H1 (cell line): ENCODE results near the gene RBM47. TPM values are rescaled to one million over a fixed set of nuclear protein-coding genes. Genes with fewer than 3 reads are reported as not detected.
"Not testable (repeated sequence)": the region's sequence is repeated elsewhere in the genome, so short reads cannot be mapped to it uniquely, and the experiment has no call there.

Experiments
- CTCF ChIA-PET: fragments of 300-600 bp; sonication (Branson Sonifier 250); formaldehyde crosslinking; loops from one replicate; lab custom pipeline; 2021; ENCODE audit not compliant: partially characterized antibody; lab: Charles Lee
- POLR2A ChIA-PET: fragments of 300-600 bp; sonication (Branson Sonifier 250); formaldehyde crosslinking; loops from one replicate; lab custom pipeline; 2021; ENCODE audit warnings: inconsistent platforms; ENCODE audit not compliant: partially characterized antibody; lab: Charles Lee
- DNase-seq, 2 experiments: peaks; one replicate each; pipeline versions ENCODE4 v3.0.0 to v3.0.0-alpha.2; 2010 to 2022; ENCODE audit warnings: low spot score in 2 of 2, low read depth in 1 of 2, mixed read lengths in 1 of 2
- FAIRE-seq: peaks from 2 replicates; lab custom pipeline; 2011; peaks lifted over from hg19 to GRCh38; lab: Jason Lieb, UNC
- H2AFZ ChIP-seq: 2 replicates; pipeline ENCODE4 v1.8.1; 2012; ENCODE audit warnings: low read length, inconsistent platforms
- H2AK5ac ChIP-seq: 2 replicates; pipeline ENCODE4 v1.6.1; 2013; ENCODE audit warnings: low read depth, low read length
- H2BK120ac ChIP-seq: replicated peaks from 2 replicates; pipeline ENCODE3; 2013; ENCODE audit warnings: low read depth, low read length, inconsistent platforms
- H2BK12ac ChIP-seq: 2 replicates; pipeline ENCODE4 v1.6.1; 2013; ENCODE audit warnings: low read depth, low read length
- H2BK15ac ChIP-seq: 2 replicates; pipeline ENCODE4 v1.6.1; 2013; ENCODE audit warnings: low read length
- H2BK20ac ChIP-seq: 2 replicates; pipeline ENCODE4 v1.6.1; 2013; ENCODE audit warnings: low read length
- H2BK5ac ChIP-seq: 2 replicates; pipeline ENCODE4 v1.6.1; 2013; ENCODE audit warnings: low read depth, low read length
- H3K14ac ChIP-seq: 2 replicates; pipeline ENCODE4 v1.6.1; 2013; ENCODE audit warnings: inconsistent platforms; ENCODE audit not compliant: insufficient read length
- H3K18ac ChIP-seq: 2 replicates; pipeline ENCODE4 v1.6.1; 2013; ENCODE audit warnings: low read length; ENCODE audit errors: extremely low read depth
- H3K23ac ChIP-seq: 2 replicates; pipeline ENCODE4 v1.6.1; 2013; ENCODE audit warnings: inconsistent platforms; ENCODE audit not compliant: insufficient read length
- H3K23me2 ChIP-seq: 2 replicates; pipeline ENCODE4 v1.6.1; 2013; ENCODE audit warnings: low read depth, low read length
- H3K27ac ChIP-seq: 2 replicates; pipeline ENCODE4 v1.6.1; 2011; ENCODE audit warnings: low read depth, low read length, inconsistent platforms
- H3K27me3 ChIP-seq, 4 experiments: replicated peaks in 1 of 4; 1 replicate in 1 of 4; 2 replicates in 3 of 4; pipeline versions ENCODE4 v1.6.1 to v1.8.1; 2011 to 2013; ENCODE audit warnings: low read length in 3 of 4, mild to moderate bottlenecking in 3 of 4, inconsistent platforms in 2 of 4, mixed read lengths in 2 of 4, moderate library complexity in 1 of 4; ENCODE audit not compliant: control insufficient read depth in 3 of 4, insufficient read depth in 3 of 4; ENCODE audit errors: extremely low read depth in 1 of 4
- H3K36me3 ChIP-seq, 4 experiments: 2 replicates each; pipeline versions ENCODE4 v1.6.1 to v1.8.1; 2011 to 2013; ENCODE audit warnings: mild to moderate bottlenecking in 4 of 4, low read length in 3 of 4, moderate library complexity in 2 of 4, control low read depth in 1 of 4, inconsistent platforms in 1 of 4; ENCODE audit not compliant: insufficient read depth in 4 of 4, control insufficient read depth in 2 of 4
- H3K4ac ChIP-seq: replicated peaks from 2 replicates; pipeline ENCODE3; 2013; ENCODE audit warnings: low read length, low read depth, mixed read lengths, inconsistent platforms; ENCODE audit not compliant: insufficient read length
- H3K4me1 ChIP-seq, 4 experiments: replicated peaks in 1 of 4; 1 replicate in 1 of 4; 2 replicates in 3 of 4; pipeline versions ENCODE4 v1.6.1 to v1.8.1; 2011 to 2013; ENCODE audit warnings: low read length in 3 of 4, inconsistent platforms in 2 of 4, mixed read lengths in 1 of 4; ENCODE audit not compliant: insufficient read depth in 4 of 4, control insufficient read depth in 3 of 4
- H3K4me2 ChIP-seq, 2 experiments: 2 replicates each; pipeline versions ENCODE4 v1.6.1 to v1.8.1; 2011 to 2013; ENCODE audit warnings: low read depth in 2 of 2, low read length in 2 of 2, control low read depth in 1 of 2, inconsistent platforms in 1 of 2, mild to moderate bottlenecking in 1 of 2; ENCODE audit not compliant: insufficient read depth in 1 of 2
- H3K4me3 ChIP-seq, 4 experiments: fragments of 200-600, 300-600 bp in 1 of 4; sonication (generic), shearing (Covaris generic), sonication (Bioruptor Twin) in 1 of 4; 2 replicates each; pipeline versions ENCODE4 v1.5.1 to v1.8.1; 2011 to 2016; ENCODE audit warnings: low read length in 4 of 4, low read depth in 3 of 4, control low read depth in 2 of 4, inconsistent platforms in 2 of 4, mild to moderate bottlenecking in 2 of 4, mixed read lengths in 1 of 4, moderate library complexity in 1 of 4; ENCODE audit not compliant: insufficient read depth in 2 of 4; ENCODE audit errors: extremely low read depth in 1 of 4
- H3K56ac ChIP-seq: replicated peaks from 2 replicates; pipeline ENCODE3; 2013; ENCODE audit warnings: low read depth, mild to moderate bottlenecking, mixed read lengths, low read length, inconsistent platforms; ENCODE audit not compliant: insufficient read length
- H3K79me1 ChIP-seq: 2 replicates; pipeline ENCODE4 v1.6.1; 2013; ENCODE audit warnings: low read depth, low read length, control low read depth
- H3K79me2 ChIP-seq, 2 experiments: 2 replicates each; pipeline versions ENCODE4 v1.6.1 to v1.8.1; 2012 to 2013; ENCODE audit warnings: low read length in 2 of 2, mild to moderate bottlenecking in 2 of 2, inconsistent platforms in 1 of 2; ENCODE audit not compliant: insufficient read depth in 2 of 2, control insufficient read depth in 1 of 2
- H3K9ac ChIP-seq, 4 experiments: replicated peaks in 1 of 4; 1 replicate in 1 of 4; 2 replicates in 3 of 4; pipeline versions ENCODE4 v1.6.1 to v1.8.1; 2011 to 2013; ENCODE audit warnings: low read depth in 3 of 4, low read length in 3 of 4, control low read depth in 2 of 4, mild to moderate bottlenecking in 2 of 4, moderate library complexity in 2 of 4, inconsistent platforms in 1 of 4; ENCODE audit errors: extremely low read depth in 1 of 4
- H3K9me3 ChIP-seq, 2 experiments: 2 replicates each; pipeline versions ENCODE4 v1.6.1 to v1.8.1; 2012 to 2013; ENCODE audit warnings: mild to moderate bottlenecking in 2 of 2, moderate library complexity in 2 of 2, control low read depth in 1 of 2, inconsistent platforms in 1 of 2, low read depth in 1 of 2, low read length in 1 of 2, mixed read lengths in 1 of 2; ENCODE audit not compliant: insufficient read depth in 2 of 2
- H4K20me1 ChIP-seq, 2 experiments: replicated peaks in 1 of 2; 2 replicates each; pipeline versions ENCODE3 to v1.8.1; 2011 to 2013; ENCODE audit warnings: inconsistent platforms in 2 of 2, low read length in 2 of 2, mild to moderate bottlenecking in 1 of 2; ENCODE audit not compliant: insufficient read depth in 2 of 2, control insufficient read depth in 1 of 2
- H4K5ac ChIP-seq: 2 replicates; pipeline ENCODE4 v1.6.1; 2013; ENCODE audit warnings: low read length, low read depth, mixed read lengths, inconsistent platforms; ENCODE audit not compliant: insufficient read length
- H4K8ac ChIP-seq: 2 replicates; pipeline ENCODE4 v1.8.0; 2013; ENCODE audit warnings: mild to moderate bottlenecking, moderate library complexity, low read length, inconsistent platforms; ENCODE audit not compliant: insufficient read depth; ENCODE audit errors: extremely low read depth
- H4K91ac ChIP-seq: replicated peaks from 2 replicates; pipeline ENCODE3; 2013; ENCODE audit warnings: low read length, mixed read lengths, inconsistent platforms; ENCODE audit not compliant: insufficient read length
- WGBS, 2 experiments: shearing (Covaris generic) in 1 of 2; methylation state at CpG; one replicate each; pipeline versions ENCODE4 v1.1.6 to v1.1.7; 2013 to 2015; ENCODE audit warnings: low lambda C conversion rate in 2 of 2, mixed read lengths in 2 of 2, inconsistent platforms in 1 of 2, low coverage in 1 of 2, missing lambda C conversion rate in 1 of 2; ENCODE audit not compliant: insufficient replicate concordance in 2 of 2, insufficient coverage in 1 of 2, insufficient read length in 1 of 2; ENCODE audit errors: extremely low coverage in 1 of 2, missing lambda C conversion rate in 1 of 2; 5-methylcytosine and 5-hydroxymethylcytosine counted together
- polyA plus RNA-seq, 7 experiments: library from polyadenylated mRNA; depleted of rRNA in 3 of 7; stranded (reverse) in 5 of 7; unstranded in 2 of 7; fragments of >200 nt in 5 of 7; fragments of 200-250 nt in 2 of 7; gene quantifications; 1 replicate in 5 of 7; 2 replicates in 1 of 7; 4 replicates in 1 of 7; pipeline versions ENCODE4 v1.2.1 to v1.2.3, GENCODE V29; 2011 to 2013; ENCODE audit warnings: missing spikeins in 2 of 7, mixed read lengths in 2 of 7
- total RNA-seq: library from RNA; stranded (reverse); fragmentation: NEBNext Ultra II Directional; extraction: Animal tissue kit (Norgen Biotek cat#: 25700); gene quantifications from 2 replicates; pipeline ENCODE4 v1.2.1, GENCODE V29; 2021

Gene RBM47
- total and polyA plus RNA-seq, 2 of the 8 experiments (the other 6 are each of a cell fraction or from before 2014, with no cell fraction given) = 42.8 to 78.9 TPM

DNA sequence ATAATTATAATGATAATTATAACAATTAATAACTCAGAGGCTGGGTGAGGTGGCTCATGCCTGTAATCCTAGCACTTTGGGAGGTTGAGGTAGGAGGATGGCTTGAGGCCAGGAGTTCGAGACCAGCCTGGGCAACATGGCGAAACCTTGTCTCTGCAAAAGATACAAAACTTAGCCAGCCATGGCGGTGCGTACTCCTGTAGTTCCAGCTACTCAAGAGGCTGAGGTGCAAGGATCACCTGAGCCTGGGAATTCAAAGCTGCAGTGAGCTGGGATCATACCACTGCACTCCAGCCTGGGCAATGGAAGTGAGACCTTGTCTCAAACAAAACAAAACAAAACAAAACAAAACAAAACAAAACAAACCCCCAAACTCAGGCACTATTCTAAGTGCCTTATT lies 201.8 kb downstream of the RBM47 start:
- H2BK12ac ChIP-seq, H2BK15ac ChIP-seq, H3K4me1 ChIP-seq, DNase-seq, H3K4ac ChIP-seq, H3K79me2 ChIP-seq, H3K27me3 ChIP-seq, H2AK5ac ChIP-seq, H2AFZ ChIP-seq, H3K9ac ChIP-seq, H3K27ac ChIP-seq, H3K14ac ChIP-seq, H4K8ac ChIP-seq, H3K79me1 ChIP-seq, H4K5ac ChIP-seq, H3K18ac ChIP-seq, H4K20me1 ChIP-seq, H3K4me2 ChIP-seq, H3K23ac ChIP-seq, H4K91ac ChIP-seq, H3K4me3 ChIP-seq, H3K23me2 ChIP-seq, H3K56ac ChIP-seq, H3K9me3 ChIP-seq, POLR2A ChIA-PET, FAIRE-seq, H2BK5ac ChIP-seq, H2BK20ac ChIP-seq, H2BK120ac ChIP-seq: not testable (repeated sequence)
- WGBS, 2 experiments = 91% methylated on average over 4 of the region's 4 CpGs; no CpG with 5 or more reads in 1 of the 2 experiments
- peaks cover 2 to 18% (median 11%) of the 10 kb centered on the region in 4 experiments; a peak in 6 of 8 replicates for H3K36me3 ChIP-seq
- CTCF ChIA-PET = interaction anchor here (0.6 kb wide), 1 partner anchor 144 kb away, joined by 3 read pairs; no protein-coding TSS in a partner anchor
